HG03457 (cell line): ENCODE results near the gene FBN2.

ENCODE experiments used
- ATAC-seq: cut with Tn5 transposase; IDR thresholded peaks from one replicate; pipeline ENCODE4 v1.9.1; 2021; ENCODE audit warnings: moderate number of reproducible peaks; ENCODE audit not compliant: unreplicated experiment

FBN2 gene

GRCh38 chr5:128263357-128263756 is 274.7 kb downstream of the FBN2 start:
- ATAC-seq, result no peak

DNA sequence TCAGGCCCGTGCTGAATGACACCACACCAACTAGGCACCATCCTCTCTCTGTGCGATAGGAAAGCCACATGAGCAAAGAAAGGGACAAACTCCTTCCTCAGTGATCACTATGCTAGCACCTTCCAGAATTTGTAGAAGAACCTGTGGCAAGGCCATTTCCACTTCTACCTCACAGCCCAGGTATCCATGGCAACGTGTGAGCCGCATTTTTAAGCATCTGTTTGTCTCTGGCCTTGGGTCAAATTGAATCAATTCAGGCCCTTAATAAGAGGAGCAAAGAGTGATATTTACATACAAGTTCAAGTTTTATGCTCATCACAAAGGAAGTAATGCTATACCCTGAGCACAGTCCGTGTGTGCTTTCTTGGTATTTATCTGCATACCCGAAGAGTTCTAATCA is 275.1 kb downstream of the FBN2 start:
- no peak for ATAC-seq

DNA sequence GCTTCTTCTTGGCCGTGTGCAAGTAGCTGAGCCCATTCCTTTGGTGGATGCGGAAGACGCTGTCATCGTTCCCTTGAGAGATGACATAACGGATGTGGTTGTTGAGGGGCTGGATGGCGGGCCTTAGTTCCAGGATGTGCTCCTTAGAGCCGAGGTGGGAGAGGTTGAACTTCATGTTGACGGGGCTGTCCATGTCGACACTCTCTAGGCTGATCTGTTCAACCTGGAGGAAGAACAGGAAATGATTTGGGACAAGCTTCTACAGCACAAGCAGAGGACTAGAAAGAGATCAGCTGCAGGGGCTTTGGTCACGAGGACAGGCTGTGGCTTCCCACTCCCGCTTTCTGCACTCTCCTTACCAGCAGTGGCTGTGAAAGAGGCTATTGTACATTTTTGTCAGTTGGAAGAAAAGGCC is 278.4 kb downstream of the FBN2 start:
- ATAC-seq, result no peak

DNA sequence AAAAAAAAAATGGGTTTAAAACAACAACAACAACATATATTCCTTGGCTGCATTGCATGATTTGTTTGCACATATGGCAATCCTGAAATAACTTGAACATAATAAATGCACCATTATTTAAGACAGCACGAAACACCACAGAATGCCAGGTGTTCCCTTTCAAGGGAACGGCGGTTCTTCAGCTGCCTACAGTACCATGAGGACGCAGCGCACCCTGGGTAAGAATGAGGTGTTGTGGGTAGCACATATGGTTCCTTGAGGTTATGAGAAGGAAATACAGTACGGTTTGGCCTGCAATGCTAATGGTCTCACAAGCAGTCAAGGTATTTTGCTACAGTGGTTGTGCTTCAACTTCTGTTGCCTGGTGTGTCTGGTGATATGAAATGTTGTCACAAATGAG is 279.7 kb downstream of the FBN2 start:
- ATAC-seq, result no peak

GRCh38 chr5:128257076-128257475 is 281.0 kb downstream of the FBN2 start:
- no peak for ATAC-seq

DNA sequence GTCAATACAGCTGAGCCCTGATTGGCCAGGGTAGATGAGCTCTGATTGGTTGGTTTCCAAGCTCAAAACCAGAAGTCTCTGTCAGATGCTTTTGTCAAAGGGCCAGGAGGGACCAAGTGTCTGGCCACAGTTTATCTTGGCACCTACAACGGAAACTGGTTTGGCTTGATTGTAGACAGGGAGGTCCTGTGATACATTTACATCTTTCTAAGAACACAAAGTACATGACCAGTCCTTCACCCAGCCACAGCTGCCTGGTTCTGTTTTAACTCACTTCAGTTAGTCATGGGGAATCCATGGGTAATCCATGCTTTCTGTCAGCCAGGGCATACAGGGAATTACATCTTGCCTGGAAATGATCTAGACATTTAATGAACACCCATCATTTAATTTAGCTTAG is 283.3 kb downstream of the FBN2 start:
- ATAC-seq, result no peak

- no peak for ATAC-seq
Observed at GRCh38 chr5:128253880-128254279, 284.2 kb downstream of the FBN2 start.

DNA sequence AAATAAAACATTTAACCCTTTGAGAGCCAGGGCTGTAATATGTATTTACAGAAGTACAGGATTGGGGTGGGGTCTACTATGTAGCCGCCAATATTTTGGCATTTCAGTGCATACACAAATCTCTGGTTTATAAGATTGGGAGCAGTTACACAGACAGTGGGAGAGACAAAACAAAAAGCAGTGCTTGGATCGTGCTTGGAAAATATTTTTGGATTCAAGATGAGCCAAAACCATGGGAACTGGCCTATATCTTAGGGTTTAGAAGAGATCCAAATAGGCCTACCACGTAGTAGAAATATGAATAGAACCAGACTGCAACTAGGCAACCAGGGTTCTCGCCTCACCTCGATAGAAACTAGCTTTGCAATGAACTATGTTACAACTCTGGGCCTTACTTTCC is 284.9 kb downstream of the FBN2 start:
- no peak for ATAC-seq

GRCh38 chr5:128252756-128253155 is 285.3 kb downstream of the FBN2 start:
- no peak for ATAC-seq

DNA sequence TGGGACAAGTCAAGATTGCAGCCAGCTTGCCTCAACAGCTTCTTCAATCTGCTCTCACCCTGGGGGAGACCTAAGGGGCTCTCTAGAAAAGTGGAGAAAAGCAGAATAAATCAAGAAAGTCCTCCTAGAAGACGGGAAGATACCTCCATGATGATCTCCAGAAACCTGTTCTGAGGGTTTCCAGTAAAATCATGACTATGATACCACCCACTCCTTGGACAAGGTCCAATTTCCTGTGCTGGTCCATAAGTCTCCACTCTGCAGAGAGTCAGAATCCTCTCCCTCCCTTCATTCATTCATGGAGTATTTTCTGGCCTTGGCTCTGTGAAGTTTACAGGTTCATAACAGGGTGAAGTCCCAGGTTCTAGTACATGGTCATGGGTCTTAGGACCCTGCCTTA is 285.8 kb downstream of the FBN2 start:
- ATAC-seq, result no peak

GRCh38 chr5:128245974-128246373 is 292.1 kb downstream of the FBN2 start:
- ATAC-seq, result no peak

DNA sequence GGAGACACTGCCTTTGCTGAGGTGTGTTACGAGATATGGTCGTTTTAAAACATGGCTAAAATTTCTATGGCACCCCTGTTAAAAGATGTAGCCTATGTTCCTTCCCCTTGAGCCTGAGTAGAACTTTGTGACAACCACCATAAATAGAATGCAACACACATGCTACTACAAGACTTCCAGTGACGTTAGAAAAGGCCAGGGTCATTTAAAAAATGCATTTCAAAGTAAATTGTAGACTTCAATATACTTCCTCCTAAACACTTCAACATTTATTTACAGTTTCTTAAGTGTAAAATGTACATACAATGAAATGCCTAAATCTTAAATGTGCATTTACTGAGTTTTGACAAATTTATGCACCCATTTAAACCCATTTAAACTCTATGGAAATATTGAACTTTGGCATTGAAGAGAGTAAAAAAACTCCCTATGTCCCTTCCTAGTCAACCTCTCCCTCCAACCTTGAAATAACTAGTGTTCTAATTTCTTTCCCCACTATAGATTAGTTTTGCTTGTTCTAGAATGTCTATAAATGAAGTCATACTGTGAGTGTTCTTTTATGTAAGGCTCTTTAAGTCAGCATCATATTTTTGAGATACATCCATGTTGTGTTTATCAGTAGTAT is 294.0 kb downstream of the FBN2 start:
- no peak for ATAC-seq

DNA sequence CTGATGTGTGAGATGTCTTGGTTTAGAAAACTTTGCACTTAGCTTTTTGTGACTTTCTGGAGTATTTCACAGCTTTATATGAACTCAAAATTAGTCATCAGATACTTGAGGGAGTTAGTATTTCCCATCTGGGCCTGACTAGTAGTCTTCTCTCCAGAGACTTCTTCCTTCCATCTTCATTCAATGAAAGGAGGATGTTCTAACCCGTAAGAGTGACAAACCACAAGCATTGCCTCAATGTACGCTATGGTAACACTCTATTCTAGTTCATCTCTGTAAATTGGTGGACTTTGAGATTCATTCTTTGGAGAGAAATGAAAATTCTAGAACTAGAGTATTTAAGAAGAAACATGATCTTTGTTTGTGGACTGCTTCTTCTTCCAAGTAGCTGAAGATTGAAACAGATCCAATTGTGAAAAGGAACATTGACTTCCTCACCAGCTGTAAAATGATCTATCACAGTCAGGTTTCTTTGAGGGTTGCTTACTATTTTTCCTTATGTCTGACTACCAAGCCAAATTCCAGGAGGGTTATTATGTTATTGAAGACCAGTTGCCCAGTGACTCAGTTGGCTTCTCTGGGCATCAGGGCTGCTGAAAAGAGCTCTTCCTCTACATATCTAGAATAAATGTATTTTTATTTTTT is 296.9 kb downstream of the FBN2 start:
- no peak for ATAC-seq

DNA sequence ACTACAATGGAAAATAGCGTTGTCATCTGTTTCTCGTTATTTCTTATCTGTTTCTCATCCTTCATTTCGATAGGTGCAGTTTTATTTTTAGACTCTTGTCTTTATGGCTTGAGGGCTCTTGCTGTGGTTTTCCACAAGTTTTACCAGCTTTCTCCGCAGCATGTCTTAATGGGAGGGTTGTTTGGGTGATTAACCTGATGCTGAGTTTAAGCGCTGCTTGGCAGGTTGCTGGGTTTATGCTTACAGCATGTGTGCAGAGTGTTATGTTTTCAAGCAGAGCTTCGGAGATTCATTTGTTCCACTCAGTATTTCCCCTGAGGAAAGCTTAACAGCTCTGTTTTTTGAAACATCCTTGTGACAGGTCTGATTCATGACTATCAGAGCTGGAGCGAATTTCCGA is 300.5 kb downstream of the FBN2 start:
- ATAC-seq, result no peak

DNA sequence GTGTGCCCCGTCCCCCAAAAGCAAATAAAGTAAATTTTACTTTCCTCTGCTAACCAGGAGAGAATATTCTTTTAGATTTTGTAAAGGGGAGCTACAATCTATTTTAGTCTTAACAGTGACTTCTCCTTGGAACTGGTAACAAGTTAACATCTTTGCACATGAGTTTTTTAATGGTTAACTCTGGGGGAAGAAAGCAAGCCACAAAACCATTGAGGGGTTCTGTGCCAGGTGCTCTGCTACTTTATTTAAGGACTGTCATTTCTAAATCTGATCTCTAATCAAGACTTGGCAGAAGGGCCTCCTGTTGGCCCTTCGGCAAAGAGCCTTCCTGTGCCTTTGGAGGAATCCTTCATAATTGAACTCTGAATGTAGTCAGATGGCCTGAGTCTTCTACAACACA is 301.0 kb downstream of the FBN2 start:
- no peak for ATAC-seq

DNA sequence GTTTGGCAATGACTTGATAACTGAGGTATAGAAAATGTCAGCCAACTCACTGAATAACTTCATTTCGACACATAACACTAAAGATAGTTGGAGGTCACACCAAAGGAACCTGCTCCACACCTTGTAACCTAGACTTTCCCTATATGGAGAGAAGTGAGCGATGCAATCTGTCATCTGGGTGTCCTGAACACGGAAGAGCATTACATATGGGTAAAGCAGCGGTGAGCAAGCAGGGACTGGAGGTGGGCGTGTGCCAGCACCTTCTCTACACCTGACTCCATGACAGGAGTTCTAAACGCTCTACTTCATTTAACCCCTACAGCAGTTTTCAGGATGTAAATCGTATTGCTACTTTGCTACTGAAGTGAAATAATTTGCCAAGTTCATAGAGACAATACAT is 301.7 kb downstream of the FBN2 start:
- no peak for ATAC-seq

DNA sequence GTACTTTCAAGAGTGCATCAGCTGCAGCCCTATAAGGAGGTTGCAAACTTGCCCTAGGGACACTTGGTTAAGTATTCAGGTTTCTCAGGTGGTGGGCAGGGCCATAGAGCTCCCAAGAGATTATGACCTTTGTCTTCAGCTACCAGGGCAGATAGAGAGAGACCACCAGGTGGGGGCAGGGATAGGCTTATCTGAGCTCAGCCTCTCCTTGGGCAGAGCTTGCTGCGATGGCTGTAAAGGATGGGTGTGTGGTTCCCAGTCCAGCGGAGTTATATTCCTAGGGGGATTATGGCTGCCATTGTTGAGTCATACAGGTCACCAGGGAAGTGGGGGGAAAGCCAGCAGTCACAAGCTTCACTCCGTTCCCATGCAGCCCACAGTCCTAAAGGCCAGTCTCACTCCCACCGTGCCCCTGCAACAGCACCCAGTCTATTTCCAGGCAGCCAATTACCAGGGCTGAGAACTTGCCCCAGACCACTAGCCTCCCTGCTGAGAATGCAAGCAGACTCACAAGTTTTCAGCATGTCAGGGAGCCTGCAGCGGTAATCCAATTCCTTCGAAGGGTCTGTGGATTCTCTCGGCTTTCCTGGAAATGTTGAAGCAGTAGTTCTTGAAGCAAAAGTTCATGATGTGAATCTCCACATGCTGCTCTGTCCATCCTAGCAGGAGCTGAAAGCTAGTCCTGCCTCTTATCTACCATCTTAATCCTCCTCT is 303.0 kb downstream of the FBN2 start:
- no peak for ATAC-seq

GRCh38 chr5:128228521-128228920 is 309.5 kb downstream of the FBN2 start:
- ATAC-seq, result no peak

DNA sequence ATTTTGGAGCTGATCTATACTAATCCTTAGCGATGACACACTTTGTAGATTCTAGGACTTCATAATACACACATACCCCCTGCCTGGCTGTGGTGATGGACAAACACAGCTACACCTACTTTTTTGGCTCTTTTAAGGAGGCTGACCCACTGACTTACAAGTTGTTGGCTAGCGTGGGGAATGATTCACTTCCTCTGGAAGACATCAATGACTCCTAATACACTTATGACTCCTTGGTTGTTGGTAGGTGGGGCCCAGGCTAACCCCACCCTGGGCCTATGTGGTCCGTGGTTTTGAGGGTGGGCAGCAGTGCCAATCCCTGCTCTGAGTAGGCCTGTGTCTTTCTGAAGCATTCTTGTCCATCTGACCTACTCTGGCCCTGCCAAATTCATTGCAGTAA is 310.0 kb downstream of the FBN2 start:
- no peak for ATAC-seq

- no peak for ATAC-seq
Observed at GRCh38 chr5:128225245-128226030, 312.6 kb downstream of the FBN2 start.

- no peak for ATAC-seq
Observed at GRCh38 chr5:128224336-128224735, 313.7 kb downstream of the FBN2 start.

DNA sequence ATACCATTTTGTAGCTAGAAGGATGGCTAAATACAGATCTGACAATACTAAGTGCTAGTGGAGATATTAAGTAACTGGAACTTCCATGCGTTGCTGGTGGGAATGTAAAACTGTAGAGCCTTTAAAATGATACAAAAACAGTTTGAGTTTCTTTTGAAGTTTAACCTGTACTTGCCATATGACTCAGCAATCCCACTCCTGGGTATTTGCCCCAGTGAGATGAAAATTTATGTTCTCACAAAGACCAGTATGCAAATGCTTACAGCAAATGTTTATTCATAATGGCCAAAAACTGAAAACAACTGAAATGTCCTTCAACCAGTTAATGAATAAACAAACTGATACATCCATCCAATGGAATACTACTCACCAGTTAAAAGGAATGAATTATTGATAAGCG is 317.2 kb downstream of the FBN2 start:
- ATAC-seq, result no peak
